ENCODE results near the gene KRT6A.

Gene KRT6A

GRCh38 chr12:52498946-52499345, 5.9 kb upstream of the KRT6A start:
- Histone ChIP-seq H3K27me3 (ENCODE audit: control insufficient read depth, low read length) (peaks cover 11% of the 10 kb centered on the region), H3K9me3 (ENCODE audit: control insufficient read depth, insufficient read depth, low read length) (no peaks in the 10 kb centered on the region), H3K27ac (ENCODE audit: low read depth, low read length) (no peak overlapping the region), H3K4me3 (ENCODE audit: low read length) (no peak overlapping the region), H3K36me3 (ENCODE audit: control insufficient read depth, low read length) (no peaks in the 10 kb centered on the region), H3K79me2 (ENCODE audit: control insufficient read depth, low read length) (no peaks in the 10 kb centered on the region), H3K4me2 (ENCODE audit: low read length) (no peak overlapping the region), H3F3A (ENCODE audit: control insufficient read depth, insufficient read depth) (no peaks in the 10 kb centered on the region), H3K4me1 (ENCODE audit: control insufficient read depth, low read length) (no peaks in the 10 kb centered on the region), H4K20me1 (ENCODE audit: control insufficient read depth, insufficient read depth, low read depth, low read length) (no peaks in the 10 kb centered on the region), H3K9me2 (replicated peaks; ENCODE audit: control insufficient read depth, low read length) (no peaks in the 10 kb centered on the region)
- TF ChIP-seq CTCF (IDR thresholded peaks at IDR 0.05; ENCODE audit: low read depth, low read length, poor library complexity, severe bottlenecking) (no peak), EZH2phosphoT487 (IDR thresholded peaks at IDR 0.05; ENCODE audit: borderline replicate concordance, low read length) (no peak)

GRCh38 chr12:52497975-52498374, 4.9 kb upstream of the KRT6A start:
- H3K4me3 ChIP-seq (ENCODE audit: low read length), result no peak overlapping the region
- H3K4me2 ChIP-seq (ENCODE audit: low read length), result no peak overlapping the region
- H3K9me2 ChIP-seq (replicated peaks; ENCODE audit: control insufficient read depth, low read length), result no peaks in the 10 kb centered on the region
- H3K27ac ChIP-seq (ENCODE audit: low read depth, low read length), result no peak overlapping the region
- no peaks in the 10 kb centered on the region for H3K4me1 ChIP-seq (ENCODE audit: control insufficient read depth, low read length)
- H3K36me3 ChIP-seq (ENCODE audit: control insufficient read depth, low read length), result no peaks in the 10 kb centered on the region
- TF ChIP-seq CTCF (IDR thresholded peaks at IDR 0.05; ENCODE audit: low read depth, low read length, poor library complexity, severe bottlenecking) (no peak), EZH2phosphoT487 (IDR thresholded peaks at IDR 0.05; ENCODE audit: borderline replicate concordance, low read length) (no peak)
- no peaks in the 10 kb centered on the region for H4K20me1 ChIP-seq (ENCODE audit: control insufficient read depth, insufficient read depth, low read depth, low read length)
- peaks cover 15% of the 10 kb centered on the region for H3K27me3 ChIP-seq (ENCODE audit: control insufficient read depth, low read length)
- H3K79me2 ChIP-seq (ENCODE audit: control insufficient read depth, low read length), result no peaks in the 10 kb centered on the region
- H3F3A ChIP-seq (ENCODE audit: control insufficient read depth, insufficient read depth), result no peaks in the 10 kb centered on the region
- no peaks in the 10 kb centered on the region for H3K9me3 ChIP-seq (ENCODE audit: control insufficient read depth, insufficient read depth, low read length)

- H3K27ac ChIP-seq (ENCODE audit: low read depth, low read length), result no peak overlapping the region
Measured at GRCh38 chr12:52496590-52497071, 3.6 kb upstream of the KRT6A start.

More at GRCh38 chr12:52496590-52497071, 3.6 kb upstream of the KRT6A start:
- no peaks in the 10 kb centered on the region for H3K4me1 ChIP-seq (ENCODE audit: control insufficient read depth, low read length)
- H4K20me1 ChIP-seq (ENCODE audit: control insufficient read depth, insufficient read depth, low read depth, low read length), result no peaks in the 10 kb centered on the region
- no peaks in the 10 kb centered on the region for H3K36me3 ChIP-seq (ENCODE audit: control insufficient read depth, low read length)
- no peak overlapping the region for H3K4me3 ChIP-seq (ENCODE audit: low read length)
- H3F3A ChIP-seq (ENCODE audit: control insufficient read depth, insufficient read depth), result no peaks in the 10 kb centered on the region
- H3K4me2 ChIP-seq (ENCODE audit: low read length), result no peak overlapping the region
- H3K9me3 ChIP-seq (ENCODE audit: control insufficient read depth, insufficient read depth, low read length), result no peaks in the 10 kb centered on the region
- no peaks in the 10 kb centered on the region for H3K79me2 ChIP-seq (ENCODE audit: control insufficient read depth, low read length)
- H3K27me3 ChIP-seq (ENCODE audit: control insufficient read depth, low read length), result peaks cover 15% of the 10 kb centered on the region
- H3K9me2 ChIP-seq (replicated peaks; ENCODE audit: control insufficient read depth, low read length), result no peaks in the 10 kb centered on the region
- no peak for TF ChIP-seq EZH2phosphoT487 (IDR thresholded peaks at IDR 0.05; ENCODE audit: borderline replicate concordance, low read length)
- TF ChIP-seq CTCF (IDR thresholded peaks at IDR 0.05; ENCODE audit: low read depth, low read length, poor library complexity, severe bottlenecking), result no peak
